HG02610 (cell line): ENCODE data around the gene GFAP.

Experiments
- ATAC-seq: cut with Tn5 transposase; IDR thresholded peaks from one replicate; pipeline ENCODE4 v1.9.1; 2021; ENCODE audit warnings: mild to moderate bottlenecking, moderate library complexity; ENCODE audit not compliant: unreplicated experiment

GFAP gene

GRCh38 chr17:44915862-44916780 is 821 bp upstream of the GFAP start:
- ATAC-seq = no peak

- no peak for ATAC-seq
Observed at GRCh38 chr17:44914698-44915271, 515 bp downstream of the GFAP start.

GRCh38 chr17:44914148-44914547 is 1.2 kb downstream of the GFAP start:
- ATAC-seq = no peak

- ATAC-seq = no peak
Observed at GRCh38 chr17:44913676-44914075, 1.6 kb downstream of the GFAP start.

GRCh38 chr17:44912763-44913544 is 2.3 kb downstream of the GFAP start:
- no peak for ATAC-seq

- ATAC-seq = no peak
Observed at GRCh38 chr17:44911133-44912001, 3.9 kb downstream of the GFAP start.

GRCh38 chr17:44910231-44911106 is 4.8 kb downstream of the GFAP start:
- no peak for ATAC-seq

- ATAC-seq = no peak
Observed at GRCh38 chr17:44909681-44910144, 5.6 kb downstream of the GFAP start.

GRCh38 chr17:44908761-44909326 is 6.5 kb downstream of the GFAP start:
- no peak for ATAC-seq

- ATAC-seq = no peak
Observed at GRCh38 chr17:44907729-44908470, 7.4 kb downstream of the GFAP start.

- ATAC-seq = no peak
Observed at GRCh38 chr17:44906763-44907728, 8.3 kb downstream of the GFAP start.

- no peak for ATAC-seq
Observed at GRCh38 chr17:44906010-44906646, 9.2 kb downstream of the GFAP start.

- no peak for ATAC-seq
Observed at GRCh38 chr17:44905006-44906000, 10.0 kb downstream of the GFAP start.

- no peak for ATAC-seq
Observed at GRCh38 chr17:44904001-44904984, 11.0 kb downstream of the GFAP start.
